OCI-LY7 (cell line): ENCODE measurements around the gene TRIM33.

ENCODE experiments used
- EZH2phosphoT487 ChIP-seq: fragments of 200-600 bp; sonication (generic); IDR thresholded peaks from 2 replicates; pipeline ENCODE4 v1.6.1; 2018; ENCODE audit warnings: low read depth, borderline replicate concordance, mild to moderate bottlenecking, mixed run types, antibody characterized with exemption, low read length, moderate library complexity, mixed read lengths
- TF ChIP-seq, protein P1 (sequence below): fragments of 200-600 bp; sonication (generic); conservative IDR thresholded peaks from 2 replicates; pipeline ENCODE4 v1.5.1; 2014; ENCODE audit warnings: mild to moderate bottlenecking, antibody characterized with exemption, low read length, moderate library complexity, mixed read lengths

DNA sequence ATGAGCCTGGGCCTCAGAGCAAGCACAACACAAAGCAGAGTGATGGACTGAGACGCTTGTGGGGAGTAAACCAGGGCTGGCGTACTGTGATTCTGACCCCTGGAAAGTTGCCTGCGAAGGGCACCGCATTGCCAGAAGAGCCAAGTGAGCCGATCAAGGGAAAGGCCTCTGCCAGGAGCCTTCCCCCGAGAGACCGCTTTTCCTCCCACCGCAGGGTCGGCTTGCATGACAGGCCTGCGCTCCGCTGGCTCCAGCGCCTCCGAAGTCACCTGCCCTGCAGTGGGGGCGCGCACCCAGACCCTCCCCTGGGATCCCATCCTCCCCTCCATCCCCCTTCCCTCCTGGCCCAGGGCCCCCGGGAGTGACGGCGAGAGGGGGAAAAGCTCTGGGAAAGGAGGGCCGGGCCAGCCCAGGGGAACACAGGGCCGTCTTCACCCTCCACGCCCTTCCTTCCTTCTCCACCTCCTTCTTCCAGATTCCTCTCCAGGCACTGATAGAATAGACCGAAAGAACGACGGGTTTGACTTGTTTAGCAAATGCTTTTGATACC is 165.0 kb downstream of the TRIM33 start:
- no peak for TF ChIP-seq EZH2phosphoT487
- TF ChIP-seq, protein P1, sequence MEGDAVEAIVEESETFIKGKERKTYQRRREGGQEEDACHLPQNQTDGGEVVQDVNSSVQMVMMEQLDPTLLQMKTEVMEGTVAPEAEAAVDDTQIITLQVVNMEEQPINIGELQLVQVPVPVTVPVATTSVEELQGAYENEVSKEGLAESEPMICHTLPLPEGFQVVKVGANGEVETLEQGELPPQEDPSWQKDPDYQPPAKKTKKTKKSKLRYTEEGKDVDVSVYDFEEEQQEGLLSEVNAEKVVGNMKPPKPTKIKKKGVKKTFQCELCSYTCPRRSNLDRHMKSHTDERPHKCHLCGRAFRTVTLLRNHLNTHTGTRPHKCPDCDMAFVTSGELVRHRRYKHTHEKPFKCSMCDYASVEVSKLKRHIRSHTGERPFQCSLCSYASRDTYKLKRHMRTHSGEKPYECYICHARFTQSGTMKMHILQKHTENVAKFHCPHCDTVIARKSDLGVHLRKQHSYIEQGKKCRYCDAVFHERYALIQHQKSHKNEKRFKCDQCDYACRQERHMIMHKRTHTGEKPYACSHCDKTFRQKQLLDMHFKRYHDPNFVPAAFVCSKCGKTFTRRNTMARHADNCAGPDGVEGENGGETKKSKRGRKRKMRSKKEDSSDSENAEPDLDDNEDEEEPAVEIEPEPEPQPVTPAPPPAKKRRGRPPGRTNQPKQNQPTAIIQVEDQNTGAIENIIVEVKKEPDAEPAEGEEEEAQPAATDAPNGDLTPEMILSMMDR = no peak
